Liver (tissue), 9 donors: Measurements from ENCODE around the gene MSH3. TPM values are rescaled to one million over a fixed set of nuclear protein-coding genes. Genes with fewer than 3 reads are reported as not detected.

Experiments
- DNase-seq: peaks from one replicate; pipeline ENCODE4 v3.0.0-alpha.2; 2017; ENCODE audit warnings: low spot score
- H3K27ac ChIP-seq, 2 donors: one replicate each; pipeline ENCODE4 v1.7.0; 2013; ENCODE audit warnings: inconsistent platforms in 2 of 2, low read length in 2 of 2, control low read depth in 1 of 2, low read depth in 1 of 2, mild to moderate bottlenecking in 1 of 2
- H3K27me3 ChIP-seq, 4 donors: one replicate each; pipeline versions ENCODE4 v1.6.1 to v1.7.0; 2013; ENCODE audit warnings: low read length in 3 of 4, inconsistent platforms in 1 of 4, mild to moderate bottlenecking in 1 of 4, moderate library complexity in 1 of 4; ENCODE audit not compliant: control insufficient read depth in 4 of 4, insufficient read depth in 4 of 4
- H3K36me3 ChIP-seq, 4 donors: one replicate each; pipeline versions ENCODE4 v1.6.1 to v1.7.0; 2013; ENCODE audit warnings: low read length in 3 of 4, mild to moderate bottlenecking in 3 of 4, low read depth in 1 of 4, moderate library complexity in 1 of 4; ENCODE audit not compliant: control insufficient read depth in 4 of 4, insufficient read depth in 3 of 4
- H3K4me1 ChIP-seq, 4 donors: one replicate each; pipeline versions ENCODE4 v1.6.1 to v1.7.0; 2013; ENCODE audit warnings: low read length in 3 of 4, mild to moderate bottlenecking in 3 of 4, moderate library complexity in 1 of 4; ENCODE audit not compliant: control insufficient read depth in 4 of 4, insufficient read depth in 4 of 4
- H3K4me3 ChIP-seq, 3 donors: one replicate each; pipeline versions ENCODE4 v1.6.1 to v1.7.0; 2013; ENCODE audit warnings: low read length in 3 of 3, control low read depth in 1 of 3, low read depth in 1 of 3, mild to moderate bottlenecking in 1 of 3
- H3K9ac ChIP-seq, 2 donors: one replicate each; pipeline ENCODE4 v1.7.0; 2013; ENCODE audit warnings: low read length in 2 of 2, mild to moderate bottlenecking in 2 of 2, moderate library complexity in 2 of 2, control low read depth in 1 of 2, low read depth in 1 of 2
- H3K9me3 ChIP-seq, 4 donors: one replicate each; pipeline versions ENCODE4 v1.6.1 to v1.7.0; 2013; ENCODE audit warnings: low read length in 3 of 4; ENCODE audit not compliant: control insufficient read depth in 4 of 4
- ATF3 ChIP-seq: IDR thresholded peaks from 2 replicates; pipeline ENCODE4 v1.6.1; 2016; ENCODE audit warnings: antibody characterized with exemption
- CTCF ChIP-seq: fragments of 150-350 bp; IDR thresholded peaks from 2 replicates; pipeline ENCODE4 v1.5.1; 2017; ENCODE audit warnings: improper control_type of control experiment, low read depth, low read length; ENCODE audit not compliant: missing input control
- FOXA1 ChIP-seq: IDR thresholded peaks from 2 replicates; pipeline ENCODE4 v1.6.1; 2016; ENCODE audit warnings: antibody characterized with exemption
- FOXA2 ChIP-seq: IDR thresholded peaks from 2 replicates; pipeline ENCODE4 v1.6.1; 2016; ENCODE audit warnings: antibody characterized with exemption
- GABPA ChIP-seq, 2 donors: IDR thresholded peaks in 1 of 2; conservative IDR thresholded peaks in 1 of 2; 2 replicates each; pipeline ENCODE4 v1.6.1; 2016; ENCODE audit warnings: antibody characterized with exemption in 2 of 2, mild to moderate bottlenecking in 1 of 2, moderate library complexity in 1 of 2
- HNF4A ChIP-seq, 2 donors: conservative IDR thresholded peaks; 2 replicates each; pipeline ENCODE4 v1.6.1; 2016; ENCODE audit warnings: antibody characterized with exemption in 2 of 2, mild to moderate bottlenecking in 2 of 2
- HNF4G ChIP-seq: IDR thresholded peaks from 2 replicates; pipeline ENCODE4 v1.6.1; 2016; ENCODE audit warnings: antibody characterized with exemption
- JUND ChIP-seq, 2 donors: IDR thresholded peaks; 2 replicates each; pipeline ENCODE4 v1.6.1; 2016; ENCODE audit warnings: antibody characterized with exemption in 2 of 2
- MAX ChIP-seq: IDR thresholded peaks from 2 replicates; pipeline ENCODE4 v1.6.1; 2016; ENCODE audit warnings: antibody characterized with exemption
- NR2F2 ChIP-seq: IDR thresholded peaks from 2 replicates; pipeline ENCODE4 v1.6.1; 2016; ENCODE audit warnings: antibody characterized with exemption
- REST ChIP-seq: IDR thresholded peaks from 2 replicates; pipeline ENCODE4 v1.6.1; 2016; ENCODE audit warnings: antibody characterized with exemption, mild to moderate bottlenecking
- SP1 ChIP-seq: IDR thresholded peaks from 2 replicates; pipeline ENCODE4 v1.6.1; 2018; ENCODE audit warnings: antibody characterized with exemption, mild to moderate bottlenecking
- TAF1 ChIP-seq: conservative IDR thresholded peaks from 2 replicates; pipeline ENCODE4 v1.6.1; 2016; ENCODE audit warnings: antibody characterized with exemption, mild to moderate bottlenecking
- YY1 ChIP-seq: IDR thresholded peaks from 2 replicates; pipeline ENCODE4 v1.6.1; 2016; ENCODE audit warnings: antibody characterized with exemption, mild to moderate bottlenecking
- ZBTB33 ChIP-seq: IDR thresholded peaks from 2 replicates; pipeline ENCODE4 v1.6.1; 2016; ENCODE audit warnings: antibody characterized with exemption
- WGBS: extraction: QIAGEN DNeasy Blood & Tissue Kit; methylation state at CpG from one replicate; pipeline ENCODE4 v1.1.7; 2013; 5-methylcytosine and 5-hydroxymethylcytosine counted together
- polyA plus RNA-seq, 2 donors: library from polyadenylated mRNA; stranded (reverse) in 1 of 2; unstranded in 1 of 2; fragments of 200-250 nt in 1 of 2; fragments of >200 nt in 1 of 2; fragmentation: Nextera tagmentation in 1 of 2; extraction: Ambion mirVana in 1 of 2; gene quantifications; one replicate each; pipeline versions ENCODE4 v1.2.1 to v1.2.3, GENCODE V29; 2013 to 2015
- total RNA-seq, 2 donors: library from RNA; depleted of rRNA; stranded (reverse); fragments of >200 nt; gene quantifications; one replicate each; pipeline ENCODE4 v1.2.3, GENCODE V29; 2014
- donor health status: healthy.
- donor health status: healthy.
- donor health status: healthy.
- donor health status: healthy.
- donor health status: healthy.

The MSH3 gene
- total and polyA plus RNA-seq, 4 donors = 3.0 to 19.1 (median 7.9) TPM

- no peak for TF ChIP-seq REST
These were observed 41.2 kb downstream of the MSH3 start (continued) for GRCh38 chr5:80695666-80696065.

- H3K4me3 ChIP-seq = no peak overlapping the region
- H3K9me3 ChIP-seq = no peaks in the 10 kb centered on the region
- H3K36me3 ChIP-seq = peaks cover 0 to 4% (median 1%) of the 10 kb centered on the region in 4 donors
- no peak overlapping the region for H3K27ac ChIP-seq
- no peak for DNase-seq
- WGBS = 95% methylated on average over 3 of the region's 3 CpGs
- H3K27me3 ChIP-seq = no peaks in the 10 kb centered on the region
- TF ChIP-seq REST (no peak), ZBTB33 (no peak), HNF4G (no peak), TAF1 (no peak), GABPA (IDR thresholded peaks at IDR 0.05 in 1 of 2, conservative IDR thresholded peaks at IDR 0.05 in 1 of 2) (no peak), NR2F2 (no peak), MAX (no peak), SP1 (no peak), YY1 (no peak), FOXA1 (no peak), HNF4A (conservative IDR thresholded peaks at IDR 0.05) (no peak)
- H3K4me1 ChIP-seq = no peaks in the 10 kb centered on the region
- H3K9ac ChIP-seq = no peak overlapping the region
These were observed 42.0 kb downstream of the MSH3 start for GRCh38 chr5:80696450-80696849.

GRCh38 chr5:80697100-80697499 is 42.6 kb downstream of the MSH3 start:
- H3K36me3 ChIP-seq = peaks cover 0 to 4% (median 1%) of the 10 kb centered on the region in 4 donors
- no peaks in the 10 kb centered on the region for H3K27me3 ChIP-seq
- H3K4me3 ChIP-seq = no peak overlapping the region
- no peak for TF ChIP-seq REST
- TF ChIP-seq NR2F2 = no peak
- no peak for TF ChIP-seq ATF3
- TF ChIP-seq JUND (IDR thresholded peaks at IDR 0.05) = no peak
- TF ChIP-seq HNF4A (conservative IDR thresholded peaks at IDR 0.05) = no peak
- no peak for TF ChIP-seq YY1
- TF ChIP-seq CTCF = no peak
- TF ChIP-seq SP1 = no peak
- no peak for TF ChIP-seq FOXA2
- TF ChIP-seq FOXA1 = no peak

More at GRCh38 chr5:80697100-80697499, 42.6 kb downstream of the MSH3 start:
- WGBS = 73% methylated on average over 3 of the region's 3 CpGs
- no peak overlapping the region for H3K27ac ChIP-seq
- H3K9me3 ChIP-seq = no peaks in the 10 kb centered on the region
- no peaks in the 10 kb centered on the region for H3K4me1 ChIP-seq
- H3K9ac ChIP-seq = no peak overlapping the region
- no peak for DNase-seq
